Stomach smooth muscle (tissue), 2 donors: ENCODE measurements around the gene MTIF3.

ENCODE experiments used
- H3K27ac ChIP-seq: one replicate; pipeline ENCODE4 v1.7.0; 2013; ENCODE audit warnings: mild to moderate bottlenecking, low read length, inconsistent platforms
- H3K27me3 ChIP-seq, 2 donors: one replicate each; pipeline ENCODE4 v1.7.0; 2013; ENCODE audit warnings: low read length in 2 of 2; ENCODE audit not compliant: insufficient read depth in 2 of 2, control insufficient read depth in 1 of 2
- H3K36me3 ChIP-seq, 2 donors: one replicate each; pipeline ENCODE4 v1.7.0; 2013; ENCODE audit warnings: low read length in 2 of 2; ENCODE audit not compliant: control insufficient read depth in 2 of 2, insufficient read depth in 2 of 2
- H3K4me1 ChIP-seq: one replicate; pipeline ENCODE4 v1.7.0; 2013; ENCODE audit warnings: low read length; ENCODE audit not compliant: control insufficient read depth, insufficient read depth
- H3K4me3 ChIP-seq, 2 donors: one replicate each; pipeline ENCODE4 v1.7.0; 2013; ENCODE audit warnings: low read length in 2 of 2
- H3K9ac ChIP-seq, 2 donors: one replicate each; pipeline ENCODE4 v1.7.0; 2013; ENCODE audit warnings: low read length in 2 of 2, mild to moderate bottlenecking in 1 of 2
- H3K9me3 ChIP-seq, 2 donors: one replicate each; pipeline ENCODE4 v1.7.0; 2013; ENCODE audit warnings: low read length in 2 of 2; ENCODE audit not compliant: control insufficient read depth in 2 of 2
- donor health status: healthy.
- donor health status: Pancreatic carcinoma.

Gene MTIF3

GRCh38 chr13:27396252-27396846, 54.0 kb downstream of the MTIF3 start:
- no peak overlapping the region for H3K4me3 ChIP-seq

GRCh38 chr13:27395007-27395510, 55.3 kb downstream of the MTIF3 start:
- H3K27me3 ChIP-seq, result peaks cover 0 to 2% of the 10 kb centered on the region in 2 donors
- no peak overlapping the region for H3K27ac ChIP-seq
- H3K4me1 ChIP-seq, result no peaks in the 10 kb centered on the region
- no peaks in the 10 kb centered on the region for H3K9me3 ChIP-seq
- no peak overlapping the region for H3K4me3 ChIP-seq
- H3K9ac ChIP-seq, result no peak overlapping the region
- H3K36me3 ChIP-seq, result no peaks in the 10 kb centered on the region

More at GRCh38 chr13:27396252-27396846, 54.0 kb downstream of the MTIF3 start:
- Histone ChIP-seq H3K9me3 (no peaks in the 10 kb centered on the region), H3K27me3 (peaks cover 0 to 2% of the 10 kb centered on the region in 2 donors), H3K9ac (no peak overlapping the region), H3K4me1 (no peaks in the 10 kb centered on the region), H3K36me3 (no peaks in the 10 kb centered on the region), H3K27ac (no peak overlapping the region)

GRCh38 chr13:27393101-27393500, 57.3 kb downstream of the MTIF3 start:
- Histone ChIP-seq H3K4me1 (no peaks in the 10 kb centered on the region), H3K4me3 (no peak overlapping the region), H3K36me3 (no peaks in the 10 kb centered on the region), H3K27me3 (peaks cover 0 to 2% of the 10 kb centered on the region in 2 donors), H3K27ac (no peak overlapping the region), H3K9ac (no peak overlapping the region), H3K9me3 (no peaks in the 10 kb centered on the region)

GRCh38 chr13:27391471-27391870, 58.9 kb downstream of the MTIF3 start:
- Histone ChIP-seq H3K27ac (no peak overlapping the region), H3K9ac (no peak overlapping the region)

GRCh38 chr13:27389891-27390290, 60.5 kb downstream of the MTIF3 start:
- H3K4me3 ChIP-seq, result no peak overlapping the region
- H3K36me3 ChIP-seq, result no peaks in the 10 kb centered on the region
- H3K9me3 ChIP-seq, result no peaks in the 10 kb centered on the region
- H3K27ac ChIP-seq, result no peak overlapping the region
- H3K9ac ChIP-seq, result no peak overlapping the region
- no peaks in the 10 kb centered on the region for H3K4me1 ChIP-seq
- H3K27me3 ChIP-seq, result peaks cover 0 to 4% of the 10 kb centered on the region in 2 donors

More at GRCh38 chr13:27391471-27391870, 58.9 kb downstream of the MTIF3 start:
- Histone ChIP-seq H3K36me3 (no peaks in the 10 kb centered on the region), H3K4me3 (no peak overlapping the region), H3K27me3 (peaks cover 0 to 3% of the 10 kb centered on the region in 2 donors), H3K4me1 (no peaks in the 10 kb centered on the region), H3K9me3 (no peaks in the 10 kb centered on the region)

- peaks cover 0 to 4% of the 10 kb centered on the region in 2 donors for H3K27me3 ChIP-seq
- H3K27ac ChIP-seq, result no peak overlapping the region
- H3K4me1 ChIP-seq, result no peaks in the 10 kb centered on the region
- H3K36me3 ChIP-seq, result no peaks in the 10 kb centered on the region
- no peak overlapping the region for H3K4me3 ChIP-seq
- H3K9ac ChIP-seq, result no peak overlapping the region
- no peaks in the 10 kb centered on the region for H3K9me3 ChIP-seq
Observed at GRCh38 chr13:27388241-27388640, 62.1 kb downstream of the MTIF3 start.
